ENCODE data around the gene TGFBR2. TPM values are rescaled to one million over a fixed set of nuclear protein-coding genes. Genes with fewer than 3 reads are reported as not detected.

TGFBR2 gene
- total and polyA plus RNA-seq, 2 of the 13 experiments (the other 11 are each of a cell fraction or from before 2014, with no cell fraction given): 82.2 to 187 TPM

- TF ChIP-seq, protein P1, sequence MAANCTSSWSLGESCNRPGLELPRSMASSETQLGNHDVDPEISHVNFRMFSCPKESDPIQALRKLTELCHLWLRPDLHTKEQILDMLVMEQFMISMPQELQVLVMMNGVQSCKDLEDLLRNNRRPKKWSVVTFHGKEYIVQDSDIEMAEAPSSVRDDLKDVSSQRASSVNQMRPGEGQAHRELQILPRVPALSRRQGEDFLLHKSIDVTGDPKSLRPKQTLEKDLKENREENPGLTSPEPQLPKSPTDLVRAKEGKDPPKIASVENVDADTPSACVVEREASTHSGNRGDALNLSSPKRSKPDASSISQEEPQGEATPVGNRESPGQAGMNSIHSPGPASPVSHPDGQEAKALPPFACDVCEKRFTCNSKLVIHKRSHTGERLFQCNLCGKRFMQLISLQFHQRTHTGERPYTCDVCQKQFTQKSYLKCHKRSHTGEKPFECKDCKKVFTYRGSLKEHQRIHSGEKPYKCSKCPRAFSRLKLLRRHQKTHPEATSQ (CRISPR knock-in tag; IDR thresholded peaks at IDR 0.05; ENCODE audit: borderline replicate concordance): peak; percentile 75; the same call in 1 of the 2 replicates
- no peak for TF ChIP-seq ZNF574 (CRISPR knock-in tag; IDR thresholded peaks at IDR 0.05)
- 0 out of 2 replicates have a peak, but pooled peaks have one; percentile 45 for TF ChIP-seq MXD4 (CRISPR knock-in tag; IDR thresholded peaks at IDR 0.05)
- TF ChIP-seq ZFP36 (IDR thresholded peaks at IDR 0.05; ENCODE audit: borderline replicate concordance, low read depth, low read length, partially characterized antibody): no peak
- TF ChIP-seq ZNF772 (CRISPR knock-in tag; IDR thresholded peaks at IDR 0.05): no peak
- TF ChIP-seq MLLT10 (CRISPR knock-in tag; IDR thresholded peaks at IDR 0.05): no peak
- TF ChIP-seq, protein P2, sequence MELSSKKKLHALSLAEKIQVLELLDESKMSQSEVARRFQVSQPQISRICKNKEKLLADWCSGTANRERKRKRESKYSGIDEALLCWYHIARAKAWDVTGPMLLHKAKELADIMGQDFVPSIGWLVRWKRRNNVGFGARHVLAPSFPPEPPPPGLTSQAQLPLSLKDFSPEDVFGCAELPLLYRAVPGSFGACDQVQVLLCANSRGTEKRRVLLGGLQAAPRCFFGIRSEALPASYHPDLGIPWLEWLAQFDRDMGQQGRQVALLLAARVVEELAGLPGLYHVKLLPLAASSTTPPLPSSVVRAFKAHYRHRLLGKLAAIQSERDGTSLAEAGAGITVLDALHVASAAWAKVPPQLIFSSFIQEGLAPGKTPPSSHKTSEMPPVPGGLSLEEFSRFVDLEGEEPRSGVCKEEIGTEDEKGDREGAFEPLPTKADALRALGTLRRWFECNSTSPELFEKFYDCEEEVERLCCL (CRISPR knock-in tag; IDR thresholded peaks at IDR 0.05; ENCODE audit: borderline replicate concordance): no peak
- no peak; the same call in 1 of the 2 replicates for TF ChIP-seq RFX3 (CRISPR knock-in tag; IDR thresholded peaks at IDR 0.05)
- no peak for TF ChIP-seq ZNF720 (CRISPR knock-in tag; IDR thresholded peaks at IDR 0.05)
- no peak for TF ChIP-seq ZBTB8A (CRISPR knock-in tag; IDR thresholded peaks at IDR 0.05; ENCODE audit: borderline replicate concordance, low read depth)
- TF ChIP-seq HNRNPLL (IDR thresholded peaks at IDR 0.05; ENCODE audit: low read depth, low read length, poor library complexity, severe bottlenecking): no peak
- peak in 1 of 2 experiments; percentile 93; a peak in 2 of 4 replicates for TF ChIP-seq ATF4 (CRISPR knock-in tag; IDR thresholded peaks at IDR 0.05)
- TF ChIP-seq TEAD3 (CRISPR knock-in tag; optimal IDR thresholded peaks at IDR 0.05; ENCODE audit: borderline replicate concordance): peak; percentile 99
- TF ChIP-seq ZNF101 (CRISPR knock-in tag; IDR thresholded peaks at IDR 0.05; ENCODE audit: borderline replicate concordance, low read depth): no peak
- no peak for TF ChIP-seq RBM22 (optimal IDR thresholded peaks at IDR 0.05; ENCODE audit: low read length)
- no peak for TF ChIP-seq ZNF784 (CRISPR knock-in tag; IDR thresholded peaks at IDR 0.05; ENCODE audit: borderline replicate concordance)
- TF ChIP-seq ZNF432 (CRISPR knock-in tag; IDR thresholded peaks at IDR 0.05; ENCODE audit: borderline replicate concordance): no peak
- no peak for TF ChIP-seq JARID2 (CRISPR knock-in tag; IDR thresholded peaks at IDR 0.05; ENCODE audit: insufficient replicate concordance)
- TF ChIP-seq MTA3 (CRISPR knock-in tag; IDR thresholded peaks at IDR 0.05): no peak
- TF ChIP-seq POLR2AphosphoS2 (IDR thresholded peaks at IDR 0.05; ENCODE audit: low read depth, low read length): no peak
- no peak for TF ChIP-seq ZNF263 (CRISPR knock-in tag; IDR thresholded peaks at IDR 0.05)
Observed at GRCh38 chr3:30597131-30597768, 9.2 kb upstream of the TGFBR2 start (continued).

All from HepG2 (cell line).